K562 (cell line): ENCODE measurements around the gene WWOX. TPM values are rescaled to one million over a fixed set of nuclear protein-coding genes. Genes with fewer than 3 reads are reported as not detected.

Source experiments
- ATAC-seq: fragments of 200-7000 bp; cut with Tn5 transposase; 3 replicates; pipeline ENCODE4 v1.9.1; 2020; ENCODE audit warnings: moderate library complexity
- BruUV-seq: library from RNA; stranded (reverse); fragments of 400-500 nt; replicated peaks from 2 replicates; lab custom pipeline; 2021; lab: Mats Ljungman, UMichigan
- CTCF ChIA-PET: fragments of 300-600 bp; formaldehyde crosslinking; extraction: SDS; loops from one replicate; lab custom pipeline; 2021; ENCODE audit warnings: low intra/inter-chr PET ratio; lab: Yijun Ruan, JAX
- POLR2A ChIA-PET: fragments of 300-600, 350-650 bp; sonication (Branson Sonifier 250); formaldehyde crosslinking; extraction: SDS; loops from one replicate; lab custom pipeline; 2021; ENCODE audit warnings: antibody characterized with exemption, inconsistent platforms; lab: Yijun Ruan, JAX
- DNase-seq, 4 experiments: peaks; one replicate each; pipeline versions ENCODE4 v3.0.0 to v3.0.0-alpha.2; 2011 to 2018; ENCODE audit warnings: low spot score in 3 of 4, mixed read lengths in 3 of 4; ENCODE audit errors: extremely low read depth in 1 of 4
- FAIRE-seq: peaks from 2 replicates; lab custom pipeline; 2011; peaks lifted over from hg19 to GRCh38; lab: Jason Lieb, UNC
- H2AFZ ChIP-seq: 2 replicates; pipeline ENCODE4 v1.6.0; 2011; ENCODE audit warnings: low read depth, low read length, control low read depth, inconsistent platforms
- H3K27ac ChIP-seq: fragments of 200-600 bp; 3 replicates; pipeline ENCODE4 v1.8.0; 2011; ENCODE audit warnings: low read depth, mild to moderate bottlenecking, control low read depth, inconsistent platforms, low read length, moderate library complexity, mixed read lengths; ENCODE audit errors: extremely low read depth
- H3K27me3 ChIP-seq, 2 experiments: fragments of 300-600 bp in 1 of 2; 2 replicates in 1 of 2; 3 replicates in 1 of 2; pipeline versions ENCODE4 v1.6.0 to v1.8.0; 2011; ENCODE audit warnings: inconsistent platforms in 2 of 2, low read length in 2 of 2, mild to moderate bottlenecking in 1 of 2, mixed read lengths in 1 of 2, moderate library complexity in 1 of 2; ENCODE audit not compliant: control insufficient read depth in 2 of 2, insufficient read depth in 2 of 2
- H3K36me3 ChIP-seq: fragments of 300-600 bp; 3 replicates; pipeline ENCODE4 v1.8.0; 2011; ENCODE audit warnings: mild to moderate bottlenecking, low read length, inconsistent platforms; ENCODE audit not compliant: control insufficient read depth, insufficient read depth
- H3K4me1 ChIP-seq, 2 experiments: fragments of 200-600 bp in 1 of 2; replicated peaks in 1 of 2; 2 replicates in 1 of 2; 3 replicates in 1 of 2; pipeline versions ENCODE4 v1.5.1 to v1.8.0; 2011; ENCODE audit warnings: inconsistent platforms in 2 of 2, low read length in 2 of 2, mild to moderate bottlenecking in 1 of 2, mixed read lengths in 1 of 2, moderate library complexity in 1 of 2; ENCODE audit not compliant: control insufficient read depth in 2 of 2, insufficient read depth in 2 of 2
- H3K4me2 ChIP-seq: 2 replicates; pipeline ENCODE4 v1.6.1; 2011; ENCODE audit warnings: low read length, control low read depth, inconsistent platforms, mixed read lengths; ENCODE audit not compliant: insufficient read depth
- H3K4me3 ChIP-seq: fragments of 200-600 bp; sonication (generic), shearing (Covaris generic); 2 replicates; pipeline ENCODE4 v1.5.1; 2016; ENCODE audit warnings: control low read depth, inconsistent platforms
- H3K79me2 ChIP-seq: fragments of 200-600 bp; 3 replicates; pipeline ENCODE4 v1.8.0; 2011; ENCODE audit warnings: low read length, inconsistent platforms; ENCODE audit not compliant: control insufficient read depth, insufficient read depth
- H3K9ac ChIP-seq, 2 experiments: 2 replicates each; pipeline versions ENCODE4 v1.6.0 to v1.6.1; 2011; ENCODE audit warnings: low read depth in 2 of 2, low read length in 2 of 2, control low read depth in 1 of 2, inconsistent platforms in 1 of 2, mild to moderate bottlenecking in 1 of 2, mixed read lengths in 1 of 2; ENCODE audit not compliant: insufficient read depth in 1 of 2
- H3K9me1 ChIP-seq: one replicate; pipeline ENCODE4 v1.6.0; 2011; ENCODE audit warnings: inconsistent platforms, mild to moderate bottlenecking, low read length, moderate library complexity; ENCODE audit not compliant: control insufficient read depth, insufficient read depth
- H3K9me3 ChIP-seq: replicated peaks from 2 replicates; pipeline ENCODE4 v1.5.1; 2011; ENCODE audit warnings: low read depth, low read length, inconsistent platforms; ENCODE audit not compliant: control insufficient read depth, insufficient read depth
- H4K20me1 ChIP-seq: replicated peaks from 2 replicates; pipeline ENCODE4 v1.6.1; 2011; ENCODE audit warnings: low read length, inconsistent platforms, mixed read lengths; ENCODE audit not compliant: control insufficient read depth, insufficient read depth
- CCAR2 ChIP-seq: fragments of 200-400 bp; formaldehyde crosslinking; IDR thresholded peaks from 2 replicates; pipeline ENCODE4 v1.6.1; 2017; ENCODE audit warnings: mild to moderate bottlenecking, low read depth, low read length
- CHD4 ChIP-seq: fragments of 200-600 bp; sonication (generic); IDR thresholded peaks from 3 replicates; pipeline ENCODE4 v1.6.1; 2012; ENCODE audit warnings: low read depth, mild to moderate bottlenecking, mixed read lengths, low read length, inconsistent platforms; ENCODE audit not compliant: insufficient read depth, insufficient replicate concordance, poor library complexity, severe bottlenecking
- FOXP1 ChIP-seq: sonication (generic); formaldehyde crosslinking; IDR thresholded peaks from 2 replicates; pipeline ENCODE4 v1.8.0; 2022; ENCODE audit warnings: mild to moderate bottlenecking, missing genetic modification reagents
- IFI16 ChIP-seq: fragments of 250-450 bp; sonication (Bioruptor Pico); IDR thresholded peaks from 2 replicates; pipeline ENCODE4 v2.1.2; 2022; ENCODE audit warnings: mild to moderate bottlenecking, inconsistent platforms
- NR2F6 ChIP-seq: fragments of 450-650 bp; formaldehyde crosslinking; IDR thresholded peaks from 2 replicates; pipeline ENCODE4 v1.4.0; 2020; ENCODE audit warnings: mild to moderate bottlenecking
- RBM34 ChIP-seq: fragments of 200-400 bp; formaldehyde crosslinking; IDR thresholded peaks from 2 replicates; pipeline ENCODE4 v1.6.1; 2018; ENCODE audit warnings: low read length, borderline replicate concordance; ENCODE audit not compliant: insufficient read depth
- SP1 ChIP-seq: sonication (generic); formaldehyde crosslinking; IDR thresholded peaks from 2 replicates; pipeline ENCODE4 v1.8.1; 2022; ENCODE audit warnings: mild to moderate bottlenecking, missing genetic modification reagents
- TAF9B ChIP-seq: fragments of 450-650 bp; IDR thresholded peaks from 2 replicates; pipeline ENCODE4 v1.6.1; 2018; ENCODE audit warnings: mild to moderate bottlenecking; ENCODE audit not compliant: partially characterized antibody
- THRAP3 ChIP-seq: fragments of 450-650 bp; IDR thresholded peaks from 2 replicates; pipeline ENCODE4 v1.6.1; 2016; ENCODE audit warnings: mild to moderate bottlenecking, inconsistent platforms, borderline replicate concordance
- XRCC3 ChIP-seq: fragments of 450-650 bp; IDR thresholded peaks from 2 replicates; pipeline ENCODE4 v1.6.1; 2017; ENCODE audit warnings: mild to moderate bottlenecking, moderate library complexity
- ZBTB1 ChIP-seq: sonication (generic); formaldehyde crosslinking; IDR thresholded peaks from 2 replicates; pipeline ENCODE4 v1.8.1; 2023; ENCODE audit warnings: missing genetic modification reagents, low read depth, mild to moderate bottlenecking, borderline replicate concordance
- WGBS: fragments of 100-300 bp; shearing (Covaris generic); methylation state at CpG from one replicate; pipeline ENCODE4 v1.1.6; 2016; ENCODE audit warnings: low coverage, mixed read lengths; ENCODE audit not compliant: insufficient coverage; ENCODE audit errors: missing lambda C conversion rate; 5-methylcytosine and 5-hydroxymethylcytosine counted together
- in situ Hi-C: fragments of 300-500 bp; cut with MboI; formaldehyde crosslinking; loops from 4 replicates; pipeline ENCODE4 v1.15.0; 2018; ENCODE audit warnings: inconsistent platforms, mixed read lengths
- intact Hi-C: fragments of 100-400 bp; cut with micrococcal nuclease; formaldehyde crosslinking; loops from 2 replicates; pipeline ENCODE4 v1.14.2; 2022
- polyA plus RNA-seq, 8 experiments: library from polyadenylated mRNA; depleted of rRNA in 4 of 8; stranded (reverse) in 5 of 8; unstranded in 3 of 8; fragments of >200 nt; fragmentation: Nextera tagmentation in 2 of 8; fragmentation: Illumina TruSeq in 1 of 8; extraction: Ambion mirVana in 2 of 8; extraction: Trizol in 1 of 8; gene quantifications; 2 replicates each; pipeline versions ENCODE4 v1.2.1 to v1.2.3, GENCODE V29; 2011 to 2014; ENCODE audit warnings: inconsistent platforms in 1 of 8, missing spikeins in 1 of 8
- total RNA-seq, 7 experiments: library from RNA; depleted of rRNA in 6 of 7; stranded (reverse); fragments of >200 nt in 6 of 7; fragmentation: Illumina TruSeq in 2 of 7; extraction: Trizol in 2 of 7; gene quantifications; 2 replicates each; pipeline versions ENCODE4 v1.2.1 to v1.2.3, GENCODE V29; 2011 to 2021; ENCODE audit warnings: low replicate concordance in 1 of 7
- TF ChIP-seq, protein P1 (sequence below): sonication (generic); formaldehyde crosslinking; IDR thresholded peaks from 2 replicates; pipeline ENCODE4 v1.8.1; 2023; ENCODE audit warnings: mild to moderate bottlenecking, missing genetic modification reagents, moderate library complexity
- TF ChIP-seq, protein P2 (sequence below): fragments of 450-650 bp; formaldehyde crosslinking; IDR thresholded peaks from 2 replicates; pipeline ENCODE4 v1.4.0; 2022; ENCODE audit warnings: missing genetic modification characterization
- TF ChIP-seq, protein P3 (sequence below): fragments of 450-650 bp; IDR thresholded peaks from 2 replicates; pipeline ENCODE4 v1.6.1; 2016; ENCODE audit warnings: missing biosample characterization, missing genetic modification characterization
- TF ChIP-seq, protein P4 (sequence below): fragments of 250-450 bp; sonication (Bioruptor Pico); IDR thresholded peaks from 2 replicates; pipeline ENCODE4 v1.5.0; 2021; ENCODE audit warnings: mild to moderate bottlenecking, borderline replicate concordance

Gene WWOX
- total and polyA plus RNA-seq, 9 of the 15 experiments (the other 6 are each of a cell fraction or from before 2014, with no cell fraction given): 1.6 to 22.7 (median 8.1) TPM

DNA sequence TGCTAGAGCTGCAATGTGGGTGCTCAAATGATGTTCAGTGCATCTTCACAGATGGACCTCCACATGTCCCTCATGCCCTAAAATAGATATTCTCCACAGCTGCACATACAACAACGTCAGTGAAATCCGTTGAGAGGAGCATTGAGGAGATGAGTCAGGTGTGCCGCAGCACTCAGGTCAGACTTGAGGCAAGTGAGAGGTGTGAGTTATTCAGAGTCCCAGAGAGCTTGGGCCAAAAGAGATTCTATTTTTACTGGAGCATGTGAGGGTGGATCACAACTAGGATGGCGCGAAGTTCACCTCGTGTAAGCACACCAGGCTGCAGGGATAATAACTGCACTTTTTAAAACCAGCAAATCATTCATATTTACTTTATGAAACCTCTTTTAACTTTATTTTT, 855.8 kb downstream of the WWOX start (continued):
- TF ChIP-seq, protein P1, sequence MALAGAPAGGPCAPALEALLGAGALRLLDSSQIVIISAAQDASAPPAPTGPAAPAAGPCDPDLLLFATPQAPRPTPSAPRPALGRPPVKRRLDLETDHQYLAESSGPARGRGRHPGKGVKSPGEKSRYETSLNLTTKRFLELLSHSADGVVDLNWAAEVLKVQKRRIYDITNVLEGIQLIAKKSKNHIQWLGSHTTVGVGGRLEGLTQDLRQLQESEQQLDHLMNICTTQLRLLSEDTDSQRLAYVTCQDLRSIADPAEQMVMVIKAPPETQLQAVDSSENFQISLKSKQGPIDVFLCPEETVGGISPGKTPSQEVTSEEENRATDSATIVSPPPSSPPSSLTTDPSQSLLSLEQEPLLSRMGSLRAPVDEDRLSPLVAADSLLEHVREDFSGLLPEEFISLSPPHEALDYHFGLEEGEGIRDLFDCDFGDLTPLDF (CRISPR knock-in tag): no peak
- TF ChIP-seq THRAP3: no peak

DNA sequence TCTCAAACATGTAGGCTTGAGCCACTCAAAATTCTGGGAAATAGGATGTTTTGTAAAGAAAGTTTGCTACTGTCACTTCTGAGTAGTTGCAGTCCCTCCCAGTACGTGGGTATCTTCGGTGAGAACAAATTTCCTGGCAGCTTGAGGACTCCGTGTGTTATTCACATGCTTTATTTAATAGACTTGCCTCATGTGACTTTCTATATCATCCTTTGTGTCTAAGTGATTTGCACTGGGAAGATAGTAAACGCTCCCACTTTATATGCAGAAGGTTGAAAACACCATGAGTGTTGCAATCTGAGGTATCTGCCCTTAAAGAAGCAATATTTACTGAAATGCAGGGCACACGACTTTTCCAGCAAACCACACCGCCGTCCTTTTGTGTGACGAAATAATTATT, 857.4 kb downstream of the WWOX start:
- no peak overlapping the region for H3K4me2 ChIP-seq
- intact Hi-C loops: no loop called here
- ATAC-seq (no peak), FAIRE-seq (no peak), DNase-seq (no peak)
- CTCF ChIA-PET: no interaction called here
- 0 out of 5 replicates have a peak, but pooled peaks cover 0 to 6% of the 10 kb centered on the region in 2 experiments for H3K27me3 ChIP-seq
- H3K4me1 ChIP-seq: no peaks in the 10 kb centered on the region
- no TSS peak for BruUV-seq
- H3K9ac ChIP-seq: no peak overlapping the region
- H2AFZ ChIP-seq: no peak overlapping the region
- no peaks in the 10 kb centered on the region for H3K79me2 ChIP-seq
- in situ Hi-C loops: no loop called here
- TF ChIP-seq CCAR2 (no peak), TAF9B (no peak), CHD4 (no peak), IFI16 (CRISPR knock-in tag) (no peak), NR2F6 (CRISPR knock-in tag) (no peak), XRCC3 (no peak), SP1 (CRISPR knock-in tag) (no peak), RBM34 (no peak), FOXP1 (CRISPR knock-in tag) (no peak), ZBTB1 (CRISPR knock-in tag) (no peak)
- TF ChIP-seq, protein P2, sequence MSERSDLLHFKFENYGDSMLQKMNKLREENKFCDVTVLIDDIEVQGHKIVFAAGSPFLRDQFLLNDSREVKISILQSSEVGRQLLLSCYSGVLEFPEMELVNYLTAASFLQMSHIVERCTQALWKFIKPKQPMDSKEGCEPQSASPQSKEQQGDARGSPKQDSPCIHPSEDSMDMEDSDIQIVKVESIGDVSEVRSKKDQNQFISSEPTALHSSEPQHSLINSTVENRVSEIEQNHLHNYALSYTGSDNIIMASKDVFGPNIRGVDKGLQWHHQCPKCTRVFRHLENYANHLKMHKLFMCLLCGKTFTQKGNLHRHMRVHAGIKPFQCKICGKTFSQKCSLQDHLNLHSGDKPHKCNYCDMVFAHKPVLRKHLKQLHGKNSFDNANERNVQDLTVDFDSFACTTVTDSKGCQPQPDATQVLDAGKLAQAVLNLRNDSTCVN (CRISPR knock-in tag): no peak
- TF ChIP-seq, protein P3, sequence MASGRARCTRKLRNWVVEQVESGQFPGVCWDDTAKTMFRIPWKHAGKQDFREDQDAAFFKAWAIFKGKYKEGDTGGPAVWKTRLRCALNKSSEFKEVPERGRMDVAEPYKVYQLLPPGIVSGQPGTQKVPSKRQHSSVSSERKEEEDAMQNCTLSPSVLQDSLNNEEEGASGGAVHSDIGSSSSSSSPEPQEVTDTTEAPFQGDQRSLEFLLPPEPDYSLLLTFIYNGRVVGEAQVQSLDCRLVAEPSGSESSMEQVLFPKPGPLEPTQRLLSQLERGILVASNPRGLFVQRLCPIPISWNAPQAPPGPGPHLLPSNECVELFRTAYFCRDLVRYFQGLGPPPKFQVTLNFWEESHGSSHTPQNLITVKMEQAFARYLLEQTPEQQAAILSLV (tag): no peak
- TF ChIP-seq, protein P4, sequence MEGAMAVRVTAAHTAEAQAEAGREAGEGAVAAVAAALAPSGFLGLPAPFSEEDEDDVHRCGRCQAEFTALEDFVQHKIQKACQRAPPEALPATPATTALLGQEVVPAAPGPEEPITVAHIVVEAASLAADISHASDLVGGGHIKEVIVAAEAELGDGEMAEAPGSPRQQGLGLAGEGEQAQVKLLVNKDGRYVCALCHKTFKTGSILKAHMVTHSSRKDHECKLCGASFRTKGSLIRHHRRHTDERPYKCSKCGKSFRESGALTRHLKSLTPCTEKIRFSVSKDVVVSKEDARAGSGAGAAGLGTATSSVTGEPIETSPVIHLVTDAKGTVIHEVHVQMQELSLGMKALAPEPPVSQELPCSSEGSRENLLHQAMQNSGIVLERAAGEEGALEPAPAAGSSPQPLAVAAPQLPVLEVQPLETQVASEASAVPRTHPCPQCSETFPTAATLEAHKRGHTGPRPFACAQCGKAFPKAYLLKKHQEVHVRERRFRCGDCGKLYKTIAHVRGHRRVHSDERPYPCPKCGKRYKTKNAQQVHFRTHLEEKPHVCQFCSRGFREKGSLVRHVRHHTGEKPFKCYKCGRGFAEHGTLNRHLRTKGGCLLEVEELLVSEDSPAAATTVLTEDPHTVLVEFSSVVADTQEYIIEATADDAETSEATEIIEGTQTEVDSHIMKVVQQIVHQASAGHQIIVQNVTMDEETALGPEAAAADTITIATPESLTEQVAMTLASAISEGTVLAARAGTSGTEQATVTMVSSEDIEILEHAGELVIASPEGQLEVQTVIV (CRISPR knock-in tag): no peak
- H3K27ac ChIP-seq: no peak overlapping the region
- under 1% methylated on average over 8 of the region's 8 CpGs for WGBS
- H4K20me1 ChIP-seq: no peaks in the 10 kb centered on the region
- H3K36me3 ChIP-seq: no peaks in the 10 kb centered on the region
- H3K9me3 ChIP-seq: no peaks in the 10 kb centered on the region
- no peaks in the 10 kb centered on the region for H3K9me1 ChIP-seq
- no peak overlapping the region for H3K4me3 ChIP-seq
- POLR2A ChIA-PET: no interaction called here
